Activated CD4-positive, alpha-beta memory T cell treated with anti-CD3 and anti-CD28 coated beads, Interleukin-2, amount 10 ng/mL, durations not matched to agents 7 days and 5 days (primary cell): ENCODE data around the gene CBFA2T3. TPM values are rescaled to one million over a fixed set of nuclear protein-coding genes. Genes with fewer than 3 reads are reported as not detected.
A peak's percentile ranks its signal among the peaks of the same experiment; 100 is the strongest.
"Not testable (repeated sequence)": the region's sequence is repeated elsewhere in the genome, so short reads cannot be mapped to it uniquely, and the experiment has no call there.

Source experiments
- CTCF ChIA-PET: fragments of 350-600 bp; sonication (Branson Sonifier 250); formaldehyde crosslinking; loops from one replicate; lab custom pipeline; 2021; ENCODE audit warnings: antibody characterized with exemption, inconsistent platforms; lab: Charles Lee
- POLR2A ChIA-PET: fragments of 350-600 bp; sonication (Branson Sonifier 250); formaldehyde crosslinking; loops from one replicate; lab custom pipeline; 2021; ENCODE audit warnings: antibody characterized with exemption; lab: Charles Lee
- DNase-seq: peaks from one replicate; pipeline ENCODE4 v3.0.0-alpha.2; 2020
- H3K27ac Mint-ChIP-seq: one replicate; pipeline ENCODE4 v1.8.0; 2021; ENCODE audit warnings: mild to moderate bottlenecking, mixed read lengths
- H3K27me3 Mint-ChIP-seq: one replicate; pipeline ENCODE4 v1.8.0; 2021; ENCODE audit warnings: mixed read lengths
- H3K36me3 Mint-ChIP-seq: one replicate; pipeline ENCODE4 v1.8.0; 2021; ENCODE audit warnings: low read depth, mixed read lengths
- H3K4me1 Mint-ChIP-seq: one replicate; pipeline ENCODE4 v1.8.0; 2021; ENCODE audit warnings: mixed read lengths
- H3K4me3 Mint-ChIP-seq: one replicate; pipeline ENCODE4 v1.8.0; 2021; ENCODE audit warnings: mild to moderate bottlenecking, mixed read lengths
- H3K9me3 Mint-ChIP-seq: one replicate; pipeline ENCODE4 v1.8.0; 2021; ENCODE audit warnings: mixed read lengths
- total RNA-seq, 2 experiments: library from RNA; stranded (reverse); gene quantifications; one replicate each; pipeline ENCODE4 v1.2.3, GENCODE V29; 2021

CBFA2T3 gene
- total RNA-seq, 2 experiments from 2014 or later: not detected

- peaks cover 6% of the 10 kb centered on the region for H3K9me3 Mint-ChIP-seq
- H3K4me1 Mint-ChIP-seq: peaks cover 21% of the 10 kb centered on the region
- ChIA-PET POLR2A (no interaction called here), CTCF (no interaction called here)
- H3K4me3 Mint-ChIP-seq: no peak overlapping the region
- no peak for DNase-seq
- no peak overlapping the region for H3K27ac Mint-ChIP-seq
- H3K27me3 Mint-ChIP-seq: peaks cover 3% of the 10 kb centered on the region
- H3K36me3 Mint-ChIP-seq: peaks cover 4% of the 10 kb centered on the region
Observed at GRCh38 chr16:89018282-89019158, 41.5 kb upstream of the CBFA2T3 start.

DNA sequence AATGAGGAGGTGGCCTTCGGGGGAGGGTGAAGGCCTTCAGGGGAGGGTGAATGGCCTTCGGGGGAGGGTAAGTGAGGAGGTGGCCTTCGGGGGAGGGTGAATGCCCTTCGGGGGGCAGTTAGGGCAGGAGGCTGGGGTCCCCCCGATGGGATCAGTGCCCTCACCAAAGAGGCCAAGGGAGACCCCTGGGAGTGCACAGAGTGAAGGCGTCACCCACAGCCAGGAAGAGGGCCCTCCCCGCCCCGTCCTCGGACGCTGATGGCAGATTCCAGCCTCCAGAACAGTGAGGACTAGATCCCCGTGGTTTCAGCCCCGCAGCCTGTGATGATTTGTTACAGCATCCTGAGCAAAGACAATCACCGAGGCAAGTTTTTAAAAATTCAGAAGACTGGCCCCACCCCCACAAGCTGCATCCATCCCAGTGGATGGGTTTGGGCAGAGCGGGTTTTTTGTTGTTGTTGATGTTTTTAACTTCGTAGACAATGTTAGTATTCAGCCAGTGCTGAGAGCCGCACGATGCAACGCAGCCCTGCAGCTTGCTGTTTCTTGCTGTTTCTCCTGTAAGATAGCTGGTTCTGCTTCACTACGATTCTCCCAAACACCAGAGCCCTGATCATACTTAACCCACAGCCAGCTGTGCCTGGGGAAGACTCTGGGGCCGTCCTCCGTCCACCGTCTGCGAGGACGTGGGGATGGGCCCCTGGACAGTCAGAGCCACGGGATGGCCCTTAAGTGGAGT lies 40.7 kb upstream of the CBFA2T3 start:
- no peak for DNase-seq
- POLR2A ChIA-PET: no interaction called here

GRCh38 chr16:89016561-89016960 lies 39.6 kb upstream of the CBFA2T3 start:
- H3K4me3 Mint-ChIP-seq, H3K27ac Mint-ChIP-seq, POLR2A ChIA-PET, H3K27me3 Mint-ChIP-seq, CTCF ChIA-PET, DNase-seq, H3K36me3 Mint-ChIP-seq, H3K9me3 Mint-ChIP-seq: not testable (repeated sequence)
- peaks cover 16% of the 10 kb centered on the region for H3K4me1 Mint-ChIP-seq

More for the DNA sequence above, 40.7 kb upstream of the CBFA2T3 start:
- Mint-ChIP-seq H3K27ac (no peak overlapping the region), H3K36me3 (no peaks in the 10 kb centered on the region), H3K4me1 (peaks cover 16% of the 10 kb centered on the region), H3K4me3 (no peak overlapping the region), H3K9me3 (no peaks in the 10 kb centered on the region), H3K27me3 (peaks cover 4% of the 10 kb centered on the region)
- CTCF ChIA-PET: no interaction called here

- POLR2A ChIA-PET: no interaction called here
- CTCF ChIA-PET: no interaction called here
- Mint-ChIP-seq H3K4me3 (no peak overlapping the region), H3K9me3 (no peaks in the 10 kb centered on the region), H3K27me3 (peaks cover 5% of the 10 kb centered on the region), H3K4me1 (peaks cover 7% of the 10 kb centered on the region), H3K27ac (no peak overlapping the region), H3K36me3 (no peaks in the 10 kb centered on the region)
- no peak for DNase-seq
Observed at GRCh38 chr16:89015271-89015859, 38.4 kb upstream of the CBFA2T3 start.

DNA sequence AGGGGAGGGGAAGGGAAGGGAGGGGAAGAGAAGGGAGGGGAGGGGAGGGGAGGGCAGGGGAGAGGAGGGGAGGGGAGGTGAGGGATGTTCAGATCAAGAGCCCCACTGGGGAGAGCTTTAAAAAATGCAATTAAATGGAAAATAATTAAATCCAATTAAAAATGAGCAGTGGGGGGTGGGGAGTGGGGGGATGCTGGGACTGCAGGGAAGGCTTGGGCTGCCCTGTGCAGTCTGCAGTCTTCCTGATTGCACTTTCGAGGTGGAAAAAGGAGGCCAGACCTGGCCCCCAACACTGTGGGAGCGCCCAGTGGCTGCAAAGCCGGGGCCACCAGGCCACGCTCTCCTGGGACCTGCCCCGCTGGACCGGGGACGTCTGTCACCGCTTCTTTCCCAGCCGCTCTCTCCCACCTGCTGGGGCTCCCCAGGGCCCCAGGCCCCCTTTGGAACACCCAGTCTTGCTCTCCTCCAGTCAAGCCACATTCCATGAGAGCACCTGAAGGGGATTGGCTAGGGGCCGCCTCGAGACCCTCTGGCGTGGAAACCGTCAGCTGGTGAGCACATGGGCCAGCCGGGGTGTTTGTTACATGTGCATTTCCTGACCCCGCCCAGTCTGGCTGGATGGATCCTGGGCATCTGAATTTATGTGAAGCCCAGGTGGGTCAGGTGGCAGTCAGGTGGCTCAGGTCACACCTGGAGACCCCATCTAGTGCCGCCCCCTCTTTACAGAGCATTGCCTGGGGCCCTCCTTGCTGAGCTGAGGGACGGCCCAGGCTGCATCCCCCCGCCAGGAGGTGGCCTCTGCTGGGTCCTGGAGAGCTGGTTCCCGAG lies 37.6 kb upstream of the CBFA2T3 start:
- ChIA-PET POLR2A (no interaction called here), CTCF (no interaction called here)
- no peak for DNase-seq
- Mint-ChIP-seq H3K27me3 (peaks cover 5% of the 10 kb centered on the region), H3K4me1 (no peaks in the 10 kb centered on the region), H3K36me3 (no peaks in the 10 kb centered on the region), H3K9me3 (peaks cover 3% of the 10 kb centered on the region), H3K4me3 (no peak overlapping the region), H3K27ac (no peak overlapping the region)

- Mint-ChIP-seq H3K27me3 (peaks cover 5% of the 10 kb centered on the region), H3K4me1 (no peaks in the 10 kb centered on the region), H3K36me3 (no peaks in the 10 kb centered on the region), H3K9me3 (peaks cover 6% of the 10 kb centered on the region), H3K27ac (no peak overlapping the region), H3K4me3 (no peak overlapping the region)
- POLR2A ChIA-PET: no interaction called here
- DNase-seq: no peak
- CTCF ChIA-PET: no interaction called here
Observed at GRCh38 chr16:89013692-89014402, 36.8 kb upstream of the CBFA2T3 start.

- Mint-ChIP-seq H3K4me1 (no peaks in the 10 kb centered on the region), H3K9me3 (peaks cover 6% of the 10 kb centered on the region), H3K27ac (no peak overlapping the region), H3K4me3 (no peak overlapping the region), H3K36me3 (no peaks in the 10 kb centered on the region), H3K27me3 (peaks cover 5% of the 10 kb centered on the region)
- no peak for DNase-seq
- POLR2A ChIA-PET: no interaction called here
- CTCF ChIA-PET: no interaction called here
Observed at GRCh38 chr16:89013111-89013510, 36.1 kb upstream of the CBFA2T3 start.

DNA sequence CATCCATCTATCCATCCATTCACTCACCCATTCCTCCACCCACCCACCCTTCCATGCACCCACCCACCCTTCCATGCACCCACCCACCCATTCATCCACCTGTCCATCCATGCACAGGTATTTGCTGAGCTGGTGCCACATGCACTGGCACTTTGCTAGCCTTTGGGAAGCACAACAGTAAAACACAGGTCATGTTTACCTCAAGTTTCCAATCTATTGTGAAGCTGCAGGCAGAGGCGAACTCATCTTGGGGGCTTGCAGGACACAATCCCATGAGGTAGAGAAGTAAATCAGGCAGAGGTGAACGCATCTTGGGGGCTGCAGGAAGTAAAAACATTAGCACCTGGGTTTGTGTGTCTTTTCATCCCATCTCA lies 35.6 kb upstream of the CBFA2T3 start:
- Mint-ChIP-seq H3K4me1 (no peaks in the 10 kb centered on the region), H3K27ac (no peak overlapping the region), H3K9me3 (peaks cover 6% of the 10 kb centered on the region), H3K36me3 (no peaks in the 10 kb centered on the region), H3K4me3 (no peak overlapping the region), H3K27me3 (peaks cover 5% of the 10 kb centered on the region)
- POLR2A ChIA-PET: no interaction called here
- CTCF ChIA-PET: no interaction called here
- no peak for DNase-seq

DNA sequence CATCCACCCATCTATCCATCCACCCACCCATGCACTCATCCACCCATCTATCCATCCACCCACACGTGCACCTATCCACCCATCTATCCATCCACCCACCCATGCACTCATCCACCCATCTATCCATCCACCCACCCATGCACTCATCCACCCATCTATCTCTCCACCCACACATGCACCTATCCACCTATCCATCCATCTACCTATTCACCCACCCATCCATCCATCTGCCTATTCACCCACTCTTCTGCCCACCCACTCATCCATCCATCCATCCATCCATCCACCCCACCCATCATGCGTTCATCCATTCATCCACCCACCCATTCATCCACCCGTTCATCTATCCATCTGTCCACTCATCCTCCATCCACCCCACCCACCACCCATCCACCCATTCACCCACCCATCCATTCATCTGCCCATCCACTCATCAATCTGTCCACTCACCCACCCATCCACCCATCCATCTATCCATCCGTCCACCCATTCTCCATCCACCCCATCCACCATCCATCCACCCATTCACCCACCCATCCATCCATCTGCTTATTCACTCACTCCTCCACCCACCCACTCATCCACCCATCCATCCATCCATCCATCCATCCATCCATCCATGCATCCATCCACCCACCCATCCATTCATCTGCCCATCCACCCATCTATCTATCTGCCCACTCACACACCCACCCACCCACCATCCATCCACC lies 35.1 kb upstream of the CBFA2T3 start:
- DNase-seq: no peak
- Mint-ChIP-seq H3K27me3 (peaks cover 5% of the 10 kb centered on the region), H3K4me1 (no peaks in the 10 kb centered on the region), H3K4me3 (no peak overlapping the region), H3K27ac (no peak overlapping the region), H3K9me3 (peaks cover 6% of the 10 kb centered on the region), H3K36me3 (no peaks in the 10 kb centered on the region)
- CTCF ChIA-PET: no interaction called here
- POLR2A ChIA-PET: no interaction called here

DNA sequence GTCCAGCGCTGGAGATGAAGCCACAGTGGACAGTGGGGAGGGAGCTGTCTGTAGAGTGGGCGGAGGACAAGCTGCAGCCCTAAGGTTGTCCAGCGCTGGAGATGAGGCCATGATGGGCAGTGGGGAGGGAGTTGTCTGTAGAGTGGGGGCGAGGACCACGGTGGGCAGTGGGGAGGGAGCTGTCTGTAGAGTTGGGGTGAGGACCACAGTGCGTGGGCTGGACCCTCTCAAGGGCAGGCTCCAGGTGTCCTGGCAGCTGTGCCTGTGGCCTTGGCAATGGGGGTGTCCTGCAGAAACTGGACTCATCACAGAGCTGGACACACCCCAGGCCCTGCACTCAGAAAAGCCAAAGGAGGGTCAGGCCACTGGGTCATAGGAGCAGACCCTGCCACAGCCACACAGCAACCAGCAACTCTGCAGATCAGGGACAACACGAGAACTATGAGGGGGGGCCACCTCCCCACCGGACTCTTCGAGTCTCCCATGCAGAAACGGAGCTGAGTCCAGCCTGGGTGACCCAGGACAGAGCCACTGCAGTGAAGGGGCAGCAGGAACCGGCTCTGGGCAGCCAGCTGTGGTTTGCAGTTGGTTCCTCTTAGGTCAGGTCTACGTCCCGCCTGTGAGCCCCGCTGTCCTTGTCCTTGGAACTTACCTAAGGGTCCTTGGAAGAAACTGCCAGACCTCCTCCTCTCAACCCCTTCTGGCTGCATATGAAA lies 33.4 kb upstream of the CBFA2T3 start:
- no peaks in the 10 kb centered on the region for H3K36me3 Mint-ChIP-seq
- H3K27ac Mint-ChIP-seq: no peak overlapping the region
- H3K4me3 Mint-ChIP-seq: no peak overlapping the region
- H3K27me3 Mint-ChIP-seq: peaks cover 5% of the 10 kb centered on the region
- DNase-seq: no peak
- CTCF ChIA-PET: no interaction called here
- POLR2A ChIA-PET: no interaction called here
- H3K9me3 Mint-ChIP-seq: peaks cover 6% of the 10 kb centered on the region
- H3K4me1 Mint-ChIP-seq: no peaks in the 10 kb centered on the region

DNA sequence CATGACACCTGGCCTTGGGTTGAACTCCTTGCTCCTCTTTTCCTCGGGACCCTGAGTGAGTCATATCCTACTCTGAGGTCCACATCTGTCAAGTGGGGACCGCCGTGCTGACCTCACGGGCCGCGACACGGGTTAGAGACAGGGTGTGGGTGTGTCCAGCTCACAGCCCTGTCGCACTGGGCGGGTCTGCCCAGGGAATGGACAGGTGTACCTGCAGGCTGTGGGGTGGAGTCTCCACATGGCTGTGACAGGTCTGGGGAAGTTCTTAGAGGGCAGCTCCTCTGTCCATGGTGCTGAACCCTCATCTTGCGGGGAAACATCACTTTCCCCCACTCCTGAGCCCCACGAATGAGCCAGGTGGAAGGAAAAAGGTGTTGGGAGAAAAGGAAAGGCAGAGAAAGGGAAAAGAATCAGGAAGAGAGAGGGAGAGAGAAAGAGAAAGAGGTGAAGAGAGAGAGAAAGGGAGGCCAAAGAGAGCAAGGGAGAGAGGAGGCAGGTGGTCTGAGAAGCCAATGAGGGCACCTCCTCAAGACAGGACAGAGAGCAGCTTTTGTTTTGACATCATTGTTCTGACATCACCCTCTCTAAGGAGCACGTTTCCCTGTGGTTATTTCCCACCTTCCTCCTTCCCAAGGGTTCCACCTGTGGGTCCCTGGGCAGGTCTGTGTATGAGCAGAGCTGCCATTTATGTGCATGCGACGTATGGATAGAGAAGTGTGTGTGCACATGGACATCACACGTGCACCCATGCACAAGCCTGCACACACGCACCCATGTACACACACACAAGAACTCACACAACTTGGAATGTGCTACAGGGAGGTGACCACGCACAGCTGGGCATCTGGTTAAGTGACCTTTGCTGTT lies 32.6 kb upstream of the CBFA2T3 start:
- peak; percentile 32 for DNase-seq
- Mint-ChIP-seq H3K27me3 (peaks cover 10% of the 10 kb centered on the region), H3K9me3 (peaks cover 6% of the 10 kb centered on the region), H3K27ac (no peak overlapping the region), H3K36me3 (no peaks in the 10 kb centered on the region), H3K4me3 (no peak overlapping the region), H3K4me1 (no peaks in the 10 kb centered on the region)
- CTCF ChIA-PET: no interaction called here
- POLR2A ChIA-PET: no interaction called here
